ENCODE data around the gene NUF2.

Gene NUF2

DNA sequence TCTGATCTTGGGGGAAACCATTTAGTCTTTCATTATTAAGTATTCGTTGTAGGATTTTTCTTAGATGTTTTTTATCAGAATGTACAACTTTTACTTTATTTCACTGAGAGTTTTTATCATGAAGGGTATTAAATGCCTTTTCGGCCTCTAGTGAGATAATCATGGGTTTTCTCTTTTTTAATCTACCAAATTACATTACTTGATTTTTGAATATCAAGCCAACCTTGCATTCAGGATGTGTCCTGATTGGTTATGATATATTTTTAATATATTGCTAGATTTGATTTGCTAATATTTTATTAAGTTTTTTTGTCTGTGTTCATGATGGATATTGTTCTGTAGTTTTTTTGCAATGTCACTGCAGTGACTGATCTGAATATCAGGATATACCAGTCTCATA is 9.4 kb downstream of the NUF2 start:
- TF ChIP-seq TAF1 (IDR thresholded peaks at IDR 0.05; ENCODE audit: low read depth) (no peak), RAD21 (IDR thresholded peaks at IDR 0.05; ENCODE audit: low read depth) (no peak), CREB1 (IDR thresholded peaks at IDR 0.05; ENCODE audit: low read depth) (no peak), EGR1 (IDR thresholded peaks at IDR 0.05) (no peak), ZBTB7A (IDR thresholded peaks at IDR 0.05; ENCODE audit: low read depth) (no peak)
- TF ChIP-seq, protein P1, sequence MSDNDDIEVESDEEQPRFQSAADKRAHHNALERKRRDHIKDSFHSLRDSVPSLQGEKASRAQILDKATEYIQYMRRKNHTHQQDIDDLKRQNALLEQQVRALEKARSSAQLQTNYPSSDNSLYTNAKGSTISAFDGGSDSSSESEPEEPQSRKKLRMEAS (IDR thresholded peaks at IDR 0.05), result no peak
- TF ChIP-seq, protein P2, sequence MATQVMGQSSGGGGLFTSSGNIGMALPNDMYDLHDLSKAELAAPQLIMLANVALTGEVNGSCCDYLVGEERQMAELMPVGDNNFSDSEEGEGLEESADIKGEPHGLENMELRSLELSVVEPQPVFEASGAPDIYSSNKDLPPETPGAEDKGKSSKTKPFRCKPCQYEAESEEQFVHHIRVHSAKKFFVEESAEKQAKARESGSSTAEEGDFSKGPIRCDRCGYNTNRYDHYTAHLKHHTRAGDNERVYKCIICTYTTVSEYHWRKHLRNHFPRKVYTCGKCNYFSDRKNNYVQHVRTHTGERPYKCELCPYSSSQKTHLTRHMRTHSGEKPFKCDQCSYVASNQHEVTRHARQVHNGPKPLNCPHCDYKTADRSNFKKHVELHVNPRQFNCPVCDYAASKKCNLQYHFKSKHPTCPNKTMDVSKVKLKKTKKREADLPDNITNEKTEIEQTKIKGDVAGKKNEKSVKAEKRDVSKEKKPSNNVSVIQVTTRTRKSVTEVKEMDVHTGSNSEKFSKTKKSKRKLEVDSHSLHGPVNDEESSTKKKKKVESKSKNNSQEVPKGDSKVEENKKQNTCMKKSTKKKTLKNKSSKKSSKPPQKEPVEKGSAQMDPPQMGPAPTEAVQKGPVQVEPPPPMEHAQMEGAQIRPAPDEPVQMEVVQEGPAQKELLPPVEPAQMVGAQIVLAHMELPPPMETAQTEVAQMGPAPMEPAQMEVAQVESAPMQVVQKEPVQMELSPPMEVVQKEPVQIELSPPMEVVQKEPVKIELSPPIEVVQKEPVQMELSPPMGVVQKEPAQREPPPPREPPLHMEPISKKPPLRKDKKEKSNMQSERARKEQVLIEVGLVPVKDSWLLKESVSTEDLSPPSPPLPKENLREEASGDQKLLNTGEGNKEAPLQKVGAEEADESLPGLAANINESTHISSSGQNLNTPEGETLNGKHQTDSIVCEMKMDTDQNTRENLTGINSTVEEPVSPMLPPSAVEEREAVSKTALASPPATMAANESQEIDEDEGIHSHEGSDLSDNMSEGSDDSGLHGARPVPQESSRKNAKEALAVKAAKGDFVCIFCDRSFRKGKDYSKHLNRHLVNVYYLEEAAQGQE (IDR thresholded peaks at IDR 0.05; ENCODE audit: low read depth), result no peak

DNA sequence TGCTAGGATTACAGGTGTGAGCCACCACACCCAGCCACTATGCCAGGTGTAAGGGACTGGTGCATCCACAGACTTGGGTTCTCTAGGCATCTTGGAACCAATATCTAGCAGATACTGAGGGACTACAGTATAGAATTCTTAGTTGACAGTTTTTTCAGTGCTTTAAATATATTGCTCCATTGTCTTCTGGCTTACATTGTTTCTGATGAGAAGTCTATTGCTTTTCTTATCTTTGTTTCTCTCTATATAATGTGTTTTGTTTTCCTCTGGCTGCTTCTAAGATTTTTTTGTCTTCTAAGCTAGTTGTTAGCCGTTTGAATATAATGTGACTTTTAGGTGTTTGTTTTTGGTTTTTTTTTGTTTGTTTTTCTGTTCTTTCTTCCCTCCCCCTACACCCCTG is 13.5 kb downstream of the NUF2 start:
- TF ChIP-seq ZBTB7A (IDR thresholded peaks at IDR 0.05; ENCODE audit: low read depth) (no peak), CEBPB (IDR thresholded peaks at IDR 0.05) (no peak), TEAD4 (IDR thresholded peaks at IDR 0.05) (no peak)

DNA sequence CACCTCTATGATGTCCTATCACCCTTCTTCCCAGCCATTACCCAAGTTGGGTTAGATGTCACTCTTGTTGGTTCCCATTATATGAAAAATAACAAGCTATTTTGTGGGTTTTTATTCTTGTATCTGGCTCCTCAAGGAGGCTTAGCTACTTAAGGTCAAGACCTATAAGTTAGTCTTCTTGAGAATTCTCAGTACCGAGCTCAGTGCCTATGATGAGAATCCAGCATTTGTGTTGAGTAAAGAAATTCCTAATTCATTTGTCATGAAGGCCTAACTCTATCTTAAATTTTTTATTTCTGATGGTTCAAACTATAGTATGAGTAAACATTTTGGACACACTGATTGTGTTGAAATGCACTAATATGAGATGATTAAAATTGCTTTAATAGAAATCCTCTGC is 15.9 kb downstream of the NUF2 start:
- TF ChIP-seq TAF1 (IDR thresholded peaks at IDR 0.05; ENCODE audit: low read depth) (no peak), CEBPB (IDR thresholded peaks at IDR 0.05) (no peak)

DNA sequence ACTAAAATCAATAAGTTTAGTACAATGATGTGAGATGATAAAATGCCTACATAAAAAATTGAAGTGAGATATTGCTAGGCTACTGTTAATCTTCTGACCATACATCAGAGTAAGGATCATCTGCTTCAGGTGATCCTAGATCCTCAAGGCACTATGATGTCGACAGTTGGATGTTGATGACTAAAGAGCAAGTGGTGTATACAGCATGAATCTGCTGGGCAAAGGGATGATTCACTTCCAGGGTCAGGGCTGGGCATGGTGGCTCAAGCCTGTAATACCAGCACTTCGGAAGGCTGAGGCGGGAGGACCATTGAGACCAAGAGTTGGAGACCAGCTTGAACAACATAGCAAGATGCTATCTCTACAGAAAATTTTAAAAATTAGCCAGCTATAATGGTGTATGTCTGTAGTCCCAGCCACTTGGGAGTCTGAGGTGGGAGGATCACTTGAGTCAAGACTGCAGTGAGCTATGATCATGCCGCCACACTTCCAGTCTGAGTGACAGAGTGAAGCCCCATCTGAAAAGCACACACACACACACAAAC is 24.6 kb downstream of the NUF2 start:
- TF ChIP-seq NFIC (IDR thresholded peaks at IDR 0.05), result no peak
- TF ChIP-seq RAD21 (IDR thresholded peaks at IDR 0.05; ENCODE audit: low read depth), result no peak
- no peak for TF ChIP-seq EGR1 (IDR thresholded peaks at IDR 0.05)
- TF ChIP-seq, protein P1 (IDR thresholded peaks at IDR 0.05), result no peak
- no peak for TF ChIP-seq CEBPB (IDR thresholded peaks at IDR 0.05)
- TF ChIP-seq, protein P2 (IDR thresholded peaks at IDR 0.05; ENCODE audit: low read depth), result no peak
- TF ChIP-seq TAF1 (IDR thresholded peaks at IDR 0.05; ENCODE audit: low read depth), result no peak
- TF ChIP-seq FOXM1 (IDR thresholded peaks at IDR 0.05; ENCODE audit: borderline replicate concordance, low read depth), result no peak
- TF ChIP-seq, protein P3, sequence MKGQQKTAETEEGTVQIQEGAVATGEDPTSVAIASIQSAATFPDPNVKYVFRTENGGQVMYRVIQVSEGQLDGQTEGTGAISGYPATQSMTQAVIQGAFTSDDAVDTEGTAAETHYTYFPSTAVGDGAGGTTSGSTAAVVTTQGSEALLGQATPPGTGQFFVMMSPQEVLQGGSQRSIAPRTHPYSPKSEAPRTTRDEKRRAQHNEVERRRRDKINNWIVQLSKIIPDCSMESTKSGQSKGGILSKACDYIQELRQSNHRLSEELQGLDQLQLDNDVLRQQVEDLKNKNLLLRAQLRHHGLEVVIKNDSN (IDR thresholded peaks at IDR 0.05), result no peak
- TF ChIP-seq EP300 (IDR thresholded peaks at IDR 0.05; ENCODE audit: borderline replicate concordance), result no peak
- no peak for TF ChIP-seq CREB1 (IDR thresholded peaks at IDR 0.05; ENCODE audit: low read depth)
- TF ChIP-seq YY1 (IDR thresholded peaks at IDR 0.05; ENCODE audit: low read depth), result no peak
- TF ChIP-seq TCF12 (IDR thresholded peaks at IDR 0.05; ENCODE audit: low read depth), result no peak
- TF ChIP-seq ZBTB7A (IDR thresholded peaks at IDR 0.05; ENCODE audit: low read depth), result no peak
- no peak for TF ChIP-seq TEAD4 (IDR thresholded peaks at IDR 0.05)

DNA sequence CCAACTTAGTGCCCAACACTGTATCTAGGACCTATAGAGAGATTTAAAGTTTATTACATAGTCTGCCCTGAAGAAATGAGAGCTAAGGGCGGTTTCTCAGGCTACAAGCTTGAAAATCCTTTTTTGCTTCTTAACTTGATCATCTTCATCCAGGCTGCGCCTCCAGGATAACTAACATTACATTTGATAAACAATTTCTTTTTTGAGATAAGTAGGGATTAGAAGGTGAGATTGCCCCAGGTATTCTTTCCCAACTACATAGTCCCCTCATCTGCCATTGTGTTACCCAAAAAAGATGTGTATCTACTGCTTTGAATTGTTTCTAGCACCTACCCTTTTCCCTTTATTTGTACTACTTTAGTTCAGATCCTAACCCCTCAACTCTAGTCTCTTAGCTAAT is 25.4 kb downstream of the NUF2 start:
- TF ChIP-seq CREB1 (IDR thresholded peaks at IDR 0.05; ENCODE audit: low read depth), result no peak
- TF ChIP-seq ZBTB7A (IDR thresholded peaks at IDR 0.05; ENCODE audit: low read depth), result no peak
- TF ChIP-seq NFIC (IDR thresholded peaks at IDR 0.05), result no peak
- TF ChIP-seq, protein P2 (IDR thresholded peaks at IDR 0.05; ENCODE audit: low read depth), result no peak
- no peak for TF ChIP-seq FOXM1 (IDR thresholded peaks at IDR 0.05; ENCODE audit: borderline replicate concordance, low read depth)
- TF ChIP-seq RAD21 (IDR thresholded peaks at IDR 0.05; ENCODE audit: low read depth), result no peak
- no peak for TF ChIP-seq EGR1 (IDR thresholded peaks at IDR 0.05)
- TF ChIP-seq EP300 (IDR thresholded peaks at IDR 0.05; ENCODE audit: borderline replicate concordance), result no peak
- TF ChIP-seq CEBPB (IDR thresholded peaks at IDR 0.05), result no peak
- TF ChIP-seq YY1 (IDR thresholded peaks at IDR 0.05; ENCODE audit: low read depth), result no peak
- TF ChIP-seq, protein P3 (IDR thresholded peaks at IDR 0.05), result no peak
- TF ChIP-seq, protein P1 (IDR thresholded peaks at IDR 0.05), result no peak
- no peak for TF ChIP-seq TEAD4 (IDR thresholded peaks at IDR 0.05)
- no peak for TF ChIP-seq TAF1 (IDR thresholded peaks at IDR 0.05; ENCODE audit: low read depth)
- TF ChIP-seq TCF12 (IDR thresholded peaks at IDR 0.05; ENCODE audit: low read depth), result no peak
